HL-60/S4 (cell line): ENCODE results near the gene OOEP.
"Not testable (repeated sequence)": the region's sequence is repeated elsewhere in the genome, so short reads cannot be mapped to it uniquely, and the experiment has no call there.

Experiments
- in situ Hi-C: fragments of 300-500 bp; cut with MboI; formaldehyde crosslinking; loops from 2 replicates; pipeline ENCODE4 v1.14.3; 2022; ENCODE audit warnings: low sequenced_read_pairs

OOEP gene

DNA sequence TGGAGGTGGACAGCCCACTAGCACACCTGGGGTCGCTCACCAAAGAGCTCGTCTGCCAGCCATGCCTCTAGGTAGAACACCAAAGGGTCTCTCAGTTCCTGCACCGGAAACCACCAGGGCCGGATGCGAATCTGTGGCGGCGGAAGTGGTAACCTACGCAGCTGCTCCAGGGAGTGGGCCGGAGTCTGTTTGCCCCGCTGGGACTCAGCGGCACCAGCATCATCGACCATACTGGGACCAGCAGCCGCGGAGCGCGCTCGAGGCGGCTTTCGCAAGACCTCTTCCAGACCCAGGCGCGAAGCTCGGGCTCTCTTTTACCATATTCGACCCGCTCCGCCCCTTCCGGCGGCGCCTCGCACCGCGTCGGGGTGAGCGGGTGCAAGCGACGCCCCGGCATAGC, at the start of gene OOEP:
Gene OOEP (minus strand): TSS at position 335 of the 400 bp plus-strand sequence. CDS start 105 bp downstream, at position 230.
- in situ Hi-C loops: no loop called here

DNA sequence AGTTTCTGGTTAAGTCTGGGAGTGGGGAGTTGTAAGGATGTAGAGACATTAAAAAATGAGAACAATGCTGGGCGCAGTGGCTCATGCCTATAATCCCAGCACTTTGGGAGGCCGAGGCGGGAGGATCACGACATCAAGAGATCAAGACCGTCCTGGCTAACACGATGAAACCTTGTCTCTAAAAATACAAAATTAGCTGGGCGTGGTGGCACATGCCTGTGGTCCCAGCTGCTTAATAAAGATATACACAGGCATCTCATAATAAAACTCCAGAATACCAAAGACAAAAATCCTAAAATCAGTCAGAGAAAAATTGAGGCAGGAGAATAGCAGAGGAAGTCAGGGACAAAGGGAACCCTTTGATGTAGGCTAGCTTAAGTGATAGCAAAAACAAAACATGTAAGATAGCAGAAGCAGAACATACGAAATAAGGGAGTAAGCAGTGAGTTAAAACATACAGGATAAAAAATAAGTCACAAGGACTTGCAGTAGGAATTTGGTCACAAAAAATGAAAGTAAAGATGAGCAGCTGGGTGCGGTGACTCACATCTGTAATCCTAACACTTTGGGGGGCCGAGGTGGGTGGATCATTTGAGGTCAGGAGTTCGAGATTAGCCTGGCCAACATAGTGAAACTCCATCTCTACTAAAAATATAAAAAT, 48.5 kb upstream of the OOEP start:
- in situ Hi-C loops: no loop called here

DNA sequence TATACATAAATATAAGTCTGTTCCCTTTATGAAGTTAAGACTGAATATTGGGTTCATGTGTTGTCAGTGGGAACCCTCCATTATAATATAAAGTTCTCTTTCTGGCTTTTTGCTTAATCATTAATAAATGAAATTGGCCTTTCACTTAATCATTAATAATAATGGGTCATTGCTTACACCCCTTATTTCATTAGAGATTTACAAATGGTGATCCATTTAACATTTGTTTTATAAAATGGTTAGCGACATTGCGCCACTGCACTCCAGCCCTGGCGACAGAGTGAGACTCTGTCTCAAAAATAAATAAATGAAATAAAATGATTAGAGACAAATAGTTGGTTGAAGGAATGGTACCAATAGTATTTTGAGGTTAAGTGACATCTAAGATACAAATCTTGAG, 43.4 kb upstream of the OOEP start:
- in situ Hi-C loops: no loop called here

DNA sequence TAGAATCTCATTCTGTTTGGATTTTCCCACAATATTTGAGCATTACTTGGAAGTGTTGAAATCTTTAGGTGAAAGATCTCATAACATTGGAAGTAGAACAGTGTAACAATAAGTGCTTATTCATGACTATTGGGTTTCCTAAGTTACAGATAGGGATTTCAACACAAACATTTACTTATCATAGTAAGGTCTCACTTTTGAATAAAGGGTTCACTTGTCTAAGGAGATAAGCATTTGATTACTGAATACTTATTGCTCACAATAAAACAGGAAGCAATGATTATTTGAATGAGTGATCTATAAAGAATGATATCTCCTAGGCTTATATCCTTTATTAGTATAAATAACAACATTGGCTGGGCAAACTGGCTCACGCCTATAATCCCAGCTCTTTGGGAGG, 39.7 kb upstream of the OOEP start:
- in situ Hi-C loops: no loop called here

DNA sequence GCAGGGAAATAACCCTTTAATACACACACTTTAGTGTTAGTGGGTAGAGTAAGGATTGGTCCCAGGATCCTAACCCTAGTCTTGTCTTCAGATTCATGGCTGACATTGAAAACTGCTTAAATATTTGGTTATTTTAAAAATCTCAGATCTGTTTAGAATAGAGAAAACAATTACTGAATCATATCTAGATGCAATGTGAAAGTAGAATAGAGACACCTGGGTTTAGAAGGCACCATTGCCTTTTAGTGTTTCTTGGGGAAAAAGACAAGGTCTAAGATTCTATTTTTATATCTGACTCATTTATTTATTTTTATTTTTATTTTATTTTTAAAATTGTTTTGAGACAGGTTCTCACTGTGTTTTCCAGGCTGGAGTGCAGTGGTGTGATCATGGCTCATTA, 31.0 kb upstream of the OOEP start:
- in situ Hi-C loops: no loop called here

DNA sequence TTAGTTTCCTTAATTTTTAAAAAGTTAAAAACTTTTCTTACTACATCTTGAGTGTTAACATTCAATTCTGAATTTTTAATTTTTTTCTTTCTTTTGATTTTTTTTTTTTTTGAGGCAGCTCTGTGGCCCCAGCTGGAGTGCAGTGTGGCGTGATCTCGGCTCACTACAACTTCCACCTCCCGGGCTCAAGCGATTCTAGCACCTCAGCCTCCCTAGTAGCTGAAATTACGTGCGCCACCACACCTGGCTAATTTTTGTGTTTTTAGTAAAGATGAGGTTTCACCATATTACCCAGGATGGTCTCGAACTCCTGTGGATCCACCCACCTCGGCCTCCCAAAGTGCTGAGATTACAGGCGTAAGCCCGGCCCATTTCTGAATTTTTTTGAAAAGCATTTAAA, 26.2 kb upstream of the OOEP start:
- in situ Hi-C loops: no loop called here

DNA sequence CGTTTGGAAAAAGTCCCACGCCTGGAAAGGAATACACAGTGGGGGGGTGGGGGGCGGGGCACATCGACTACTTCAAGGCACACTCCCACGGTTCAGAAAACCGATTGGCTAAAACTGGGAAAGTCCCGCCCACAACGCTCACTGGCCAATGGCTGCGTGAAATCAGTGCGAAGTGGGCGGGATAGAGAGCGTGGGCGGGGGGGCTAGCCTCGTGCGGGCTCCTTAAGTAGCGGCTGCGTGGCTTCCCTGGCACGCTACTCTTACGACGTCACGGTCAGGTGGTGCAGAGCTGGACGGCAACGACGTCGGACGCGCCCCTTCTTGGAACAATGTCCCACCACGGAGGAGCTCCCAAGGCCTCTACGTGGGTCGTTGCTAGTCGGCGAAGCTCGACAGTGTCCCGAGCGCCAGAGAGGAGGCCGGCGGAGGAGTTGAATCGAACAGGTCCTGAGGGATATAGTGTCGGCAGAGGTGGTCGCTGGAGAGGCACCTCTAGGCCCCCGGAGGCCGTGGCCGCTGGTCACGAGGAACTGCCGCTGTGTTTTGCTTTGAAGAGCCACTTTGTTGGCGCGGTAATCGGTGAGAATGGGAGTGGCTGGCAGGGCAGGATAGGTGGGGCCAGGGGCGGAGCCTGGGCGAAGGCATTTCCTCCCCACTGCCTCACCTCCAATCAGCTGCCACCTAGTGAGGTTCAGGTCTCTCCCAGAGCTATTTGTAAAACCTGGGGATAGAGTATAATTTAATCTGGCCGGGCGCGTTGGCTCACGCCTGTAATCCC, 25.1 kb upstream of the OOEP start, which contains the start of gene DDX43:
Gene DDX43 (plus strand): TSS at position 252 of the 778 bp plus-strand sequence. CDS start 78 bp downstream, at position 330.
- in situ Hi-C loops: no loop called here

DNA sequence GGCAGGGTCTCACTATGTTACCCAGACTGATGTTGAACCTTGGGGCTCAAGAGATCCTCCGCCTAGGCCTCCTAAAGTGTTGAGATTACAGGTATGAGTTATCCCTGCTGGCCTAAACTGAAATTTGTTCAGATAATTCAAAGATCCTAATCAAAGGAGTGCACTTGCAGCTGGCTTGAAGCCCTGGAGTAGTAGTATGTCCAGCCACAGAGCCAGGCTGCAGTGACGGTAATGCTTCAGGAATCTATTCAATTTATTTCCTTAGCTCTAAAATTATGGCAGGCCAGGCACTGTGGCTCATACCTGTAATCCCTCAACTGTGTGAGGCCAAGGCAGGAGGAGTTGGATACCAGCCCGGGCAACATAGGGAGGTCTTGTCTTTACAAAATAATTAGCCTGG, 23.6 kb upstream of the OOEP start:
- in situ Hi-C loops: no loop called here

DNA sequence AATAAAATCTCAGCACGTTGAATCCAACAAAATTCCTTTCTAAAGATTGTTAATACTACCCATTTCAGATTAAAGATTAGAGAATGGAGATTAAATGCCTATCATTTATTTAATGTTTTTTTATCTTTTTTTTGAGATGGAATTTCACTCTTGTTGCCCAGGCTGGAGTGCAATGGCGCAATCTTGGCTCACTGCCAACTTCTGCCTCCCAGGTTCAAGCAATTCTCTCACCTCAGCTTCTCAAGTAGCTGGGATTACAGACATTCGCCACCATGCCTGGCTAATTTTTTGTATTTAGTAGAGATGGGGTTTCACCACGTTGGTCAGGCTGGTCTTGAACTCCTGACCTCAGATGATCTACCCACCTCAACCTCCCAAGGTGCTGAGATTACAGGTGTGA, 22.5 kb upstream of the OOEP start:
- in situ Hi-C loops: not testable (repeated sequence)

DNA sequence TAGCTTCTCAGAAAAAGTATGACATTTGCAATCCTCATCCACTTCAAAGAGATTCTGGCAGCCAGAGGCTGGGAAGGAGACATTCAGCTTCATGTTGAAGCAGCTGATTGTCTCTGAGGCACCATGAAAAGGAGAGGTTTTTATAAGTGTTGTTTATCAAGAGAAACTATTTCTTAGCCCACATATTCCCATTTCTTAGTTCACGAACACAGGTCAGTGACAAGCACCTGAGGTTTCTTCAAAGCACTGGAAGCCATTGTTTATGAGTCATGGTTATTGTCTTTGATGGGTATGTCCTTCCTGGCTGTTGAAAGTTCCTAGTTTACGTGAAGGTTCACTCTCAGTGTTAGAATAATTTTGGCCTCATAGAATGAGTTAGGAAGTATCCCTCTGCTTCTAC, 22.0 kb upstream of the OOEP start:
- in situ Hi-C loops: no loop called here

DNA sequence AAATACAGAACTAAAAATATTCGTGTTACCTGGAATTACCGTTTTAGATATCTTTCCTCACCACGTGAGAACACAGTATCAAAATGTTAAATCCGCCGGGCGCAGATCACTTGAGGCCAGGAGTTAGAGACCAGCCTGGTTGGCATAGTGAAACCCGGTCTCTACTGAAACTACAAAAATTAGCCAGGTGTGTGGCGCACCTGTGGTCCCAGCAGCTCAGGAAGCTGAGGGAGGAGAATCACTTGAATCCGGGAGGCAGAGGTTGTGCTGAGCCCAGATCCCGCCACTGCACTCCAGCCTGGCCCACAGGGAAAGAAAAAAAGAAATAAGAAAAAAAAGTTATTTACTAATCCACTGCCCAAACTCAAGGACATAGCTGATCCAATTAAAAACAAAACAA, 20.2 kb upstream of the OOEP start:
- in situ Hi-C loops: no loop called here

DNA sequence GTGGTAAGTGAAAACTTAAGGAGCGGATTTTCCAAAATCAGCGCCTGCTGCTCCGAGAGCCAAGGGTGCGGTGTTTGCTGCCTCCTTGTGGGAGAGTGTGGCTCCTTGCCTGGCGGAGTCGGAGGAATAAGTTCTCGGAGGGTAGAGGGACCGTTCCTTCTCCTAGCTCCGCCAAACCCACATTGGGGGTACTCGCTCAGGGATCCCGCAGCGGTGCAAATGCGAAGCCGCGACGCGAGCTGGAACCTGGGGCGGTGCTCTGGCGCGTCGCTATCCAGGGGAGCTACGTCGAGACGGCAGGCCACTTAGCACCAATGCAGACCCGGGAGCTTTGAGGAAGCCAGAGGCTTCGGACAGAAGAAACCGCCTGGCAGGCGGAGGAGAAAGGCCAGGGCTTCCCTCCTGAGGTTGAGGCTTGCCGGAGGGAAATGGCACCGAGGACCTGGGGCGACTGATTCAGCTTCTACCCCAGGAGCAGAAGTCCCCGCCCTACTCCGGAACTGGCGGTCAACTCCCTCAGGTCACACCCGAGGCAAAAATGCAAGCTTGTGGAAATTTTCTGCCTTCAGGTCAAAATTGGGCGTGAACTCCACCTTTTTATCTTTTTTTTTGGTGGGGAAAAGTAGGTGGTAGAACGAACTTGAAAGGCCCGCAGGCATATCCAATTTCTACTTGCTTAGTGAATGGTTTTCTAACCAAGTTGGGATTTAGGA, 19.3 kb upstream of the OOEP start:
- in situ Hi-C loops: no loop called here

DNA sequence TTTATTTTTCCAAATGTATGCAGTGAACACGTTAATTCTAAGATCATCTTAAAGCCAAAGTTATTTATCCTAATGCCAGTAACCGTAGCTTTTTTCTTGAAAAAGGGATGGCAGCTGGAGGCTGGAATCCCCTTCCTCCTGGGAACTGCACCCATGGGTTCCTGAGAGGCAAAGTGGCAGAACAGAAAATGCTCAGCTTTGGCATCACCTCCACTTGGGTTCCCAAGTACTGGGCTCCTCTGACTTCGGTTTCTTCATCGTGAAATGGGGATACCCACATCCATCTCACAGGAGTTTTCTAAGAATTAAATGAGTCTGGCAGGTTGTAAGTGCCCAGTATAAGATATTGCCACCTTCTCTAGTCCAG, 18.7 kb upstream of the OOEP start:
- in situ Hi-C loops: no loop called here

DNA sequence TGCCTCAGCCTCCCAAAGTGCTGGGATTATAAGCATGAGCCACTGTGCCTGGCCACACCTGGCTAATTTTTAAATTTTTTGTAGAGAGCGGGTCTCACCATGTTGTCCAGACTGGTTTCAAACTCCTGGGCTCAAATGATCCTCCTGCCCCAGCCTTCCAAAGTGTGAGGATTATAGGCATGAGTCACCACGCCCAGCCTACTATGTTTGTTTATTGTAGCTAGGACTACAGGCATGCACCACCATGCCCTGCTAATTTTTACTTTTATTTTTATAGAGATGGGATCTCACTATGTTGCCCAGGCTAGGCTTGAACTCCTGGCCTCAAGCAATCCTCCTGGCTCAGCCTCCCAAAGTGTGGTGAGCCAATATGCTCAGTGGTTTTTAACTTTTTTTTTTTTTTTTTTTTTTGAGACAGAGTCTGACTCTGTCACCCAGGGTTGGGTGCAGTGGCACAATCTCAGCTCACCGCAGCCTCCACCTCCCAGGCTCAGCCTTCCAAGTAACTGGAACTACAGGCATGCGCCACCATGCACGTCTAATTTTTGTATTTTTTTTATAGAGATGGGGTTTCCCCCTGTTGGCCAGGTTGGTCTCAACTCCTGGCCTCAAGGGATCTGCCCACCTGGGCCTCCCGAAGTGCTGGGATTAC, 12.9 kb upstream of the OOEP start:
- in situ Hi-C loops: no loop called here

DNA sequence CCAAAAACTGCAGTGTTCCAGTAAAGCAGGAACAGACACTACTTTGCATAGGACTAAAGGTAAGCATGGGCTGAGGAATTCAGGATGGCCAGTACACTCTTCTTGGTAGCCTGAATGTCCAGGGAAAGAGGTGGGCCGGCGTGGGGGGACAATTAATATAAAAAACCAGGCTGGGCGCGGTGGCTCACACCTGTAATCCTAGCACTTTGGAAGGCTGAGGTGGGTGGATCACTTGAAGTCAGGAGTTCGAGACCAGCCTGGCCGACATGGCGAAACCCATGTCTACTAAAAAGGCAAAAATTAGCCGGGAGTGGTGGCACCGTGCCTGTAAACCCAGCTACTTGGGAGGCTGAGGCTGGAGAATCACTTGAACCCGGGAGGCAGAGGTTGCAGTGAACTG, 11.8 kb upstream of the OOEP start:
- in situ Hi-C loops: not testable (repeated sequence)

DNA sequence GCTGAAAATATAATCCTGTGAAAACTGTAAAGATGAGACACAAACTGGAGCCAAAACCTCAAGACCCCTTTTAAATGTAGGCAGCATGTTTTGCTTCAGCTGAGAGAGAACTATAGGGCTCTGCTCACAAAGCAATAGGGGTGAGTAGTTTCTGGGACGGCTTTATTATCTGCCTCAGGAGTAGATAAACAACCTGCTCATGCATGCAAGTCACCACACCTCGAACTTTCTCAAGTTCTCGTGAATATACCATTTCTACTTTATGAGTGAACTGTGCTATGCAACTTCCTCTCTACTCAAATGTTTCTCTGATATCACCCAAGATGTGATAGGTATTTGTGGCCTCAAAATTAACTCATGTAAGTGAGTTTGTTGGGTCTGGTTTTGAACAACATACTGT, 7.5 kb upstream of the OOEP start:
- in situ Hi-C loops: no loop called here

DNA sequence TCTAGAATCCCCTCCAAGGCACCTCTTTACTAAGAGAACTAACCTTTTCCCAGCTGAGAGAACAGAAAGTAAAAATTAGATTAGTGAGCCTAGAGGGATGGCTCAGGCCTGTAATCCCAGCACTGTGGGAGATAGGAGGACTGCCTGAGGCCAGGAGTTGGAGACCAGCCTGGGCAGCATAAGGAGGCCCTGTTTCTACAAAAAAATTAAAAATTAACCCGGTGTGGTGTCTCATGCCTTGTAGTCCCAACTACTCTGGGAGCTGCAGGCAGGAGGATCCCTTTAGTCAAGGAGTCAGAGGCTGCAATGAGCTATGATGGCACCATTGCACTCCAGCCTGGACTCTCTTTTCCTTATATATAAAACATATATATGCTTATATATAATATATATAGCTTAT, 5.5 kb upstream of the OOEP start:
- in situ Hi-C loops: no loop called here

DNA sequence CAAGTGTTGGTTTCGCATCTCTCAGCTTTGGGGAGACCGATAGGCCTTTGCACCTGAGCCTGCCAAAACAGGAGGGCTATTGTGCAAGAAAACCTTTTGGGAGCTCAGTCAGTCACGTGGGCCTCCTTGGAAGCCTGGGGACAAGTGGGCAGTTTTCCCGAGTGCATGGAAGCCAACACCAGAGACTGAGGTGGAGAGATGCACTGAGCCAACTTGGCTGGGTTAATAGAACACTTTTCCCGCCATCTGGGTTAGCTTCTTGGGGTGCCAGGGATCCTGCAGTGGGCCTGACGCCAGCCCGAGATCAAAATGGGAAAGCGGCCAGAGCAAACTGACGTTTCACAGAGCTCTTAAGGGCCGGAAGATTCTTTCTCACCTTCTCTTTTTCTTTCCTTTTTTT, 2.8 kb upstream of the OOEP start:
- in situ Hi-C loops: no loop called here

DNA sequence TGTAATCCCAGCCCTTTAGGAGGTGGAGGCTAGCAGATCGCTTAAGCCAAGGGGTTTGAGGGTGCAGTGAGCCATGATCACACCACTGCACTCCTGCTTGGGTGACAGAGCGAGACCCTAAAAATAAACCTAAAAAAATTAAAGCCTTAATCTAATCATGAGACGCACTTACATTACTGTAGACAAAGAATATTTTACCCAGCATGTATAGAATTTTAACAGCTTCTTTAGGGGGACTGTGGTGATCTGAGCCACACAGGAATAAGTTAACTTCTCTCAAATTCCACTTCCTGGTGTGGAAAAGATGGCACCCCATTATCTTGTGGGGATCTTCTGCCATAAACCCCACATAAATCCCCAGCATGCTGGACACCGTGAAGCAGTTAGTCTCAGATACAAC, 2.3 kb upstream of the OOEP start:
- in situ Hi-C loops: no loop called here

DNA sequence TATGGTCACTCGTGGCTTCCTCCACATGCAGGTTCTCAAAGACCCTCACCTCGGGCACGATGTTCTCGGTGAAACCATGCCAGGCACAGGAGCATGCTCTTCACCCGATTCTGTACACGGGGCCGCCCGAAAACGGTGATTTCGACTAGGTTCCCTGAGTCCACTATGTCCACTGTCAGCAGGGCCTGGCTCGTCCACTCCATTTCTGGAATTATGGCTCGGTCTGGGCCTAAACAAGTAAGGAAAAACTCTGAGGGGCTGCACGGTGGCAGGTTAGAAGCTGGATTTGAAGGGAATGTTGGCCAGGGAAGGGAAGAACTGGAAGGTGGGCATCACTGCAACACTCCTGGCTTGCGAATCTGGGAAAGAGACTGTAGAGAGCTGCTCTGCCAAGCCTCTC, 540 bp downstream of the OOEP start:
- in situ Hi-C loops: no loop called here

DNA sequence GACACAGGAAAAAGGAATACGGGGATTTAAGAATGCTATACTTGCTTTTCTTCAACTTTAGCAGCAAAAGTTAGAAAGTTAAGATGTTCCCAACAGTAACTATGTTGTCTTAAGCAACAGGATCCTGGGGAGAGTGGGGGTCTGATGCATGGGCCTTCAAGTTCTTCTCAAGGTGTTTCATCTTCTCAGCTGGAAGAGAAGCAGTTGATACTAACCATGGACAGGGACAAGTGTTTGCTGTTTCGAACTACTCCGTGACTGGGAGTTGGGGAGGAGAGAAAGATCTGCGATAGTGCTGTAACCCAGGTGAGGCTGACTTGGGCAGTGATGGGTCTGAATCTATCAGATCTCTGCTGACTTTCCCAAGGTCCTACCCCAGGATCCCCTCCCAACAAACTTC, 1.0 kb downstream of the OOEP start:
- in situ Hi-C loops: no loop called here
